BLaER1 (cell line): ENCODE data around the gene MGP.

Source experiments
- H3K27ac ChIP-seq: shearing (Covaris generic); formaldehyde crosslinking; 2 replicates; pipeline ENCODE4 v1.8.1; 2022
- H3K27me3 ChIP-seq: shearing (Covaris generic); formaldehyde crosslinking; 2 replicates; pipeline ENCODE4 v1.8.1; 2022
- H3K36me3 ChIP-seq: shearing (Covaris generic); formaldehyde crosslinking; 2 replicates; pipeline ENCODE4 v1.8.1; 2022
- H3K4me1 ChIP-seq: shearing (Covaris generic); formaldehyde crosslinking; 2 replicates; pipeline ENCODE4 v1.8.1; 2022
- H3K4me2 ChIP-seq: shearing (Covaris generic); formaldehyde crosslinking; 2 replicates; pipeline ENCODE4 v1.8.1; 2022
- H3K4me3 ChIP-seq: shearing (Covaris generic); formaldehyde crosslinking; 2 replicates; pipeline ENCODE4 v1.8.1; 2022
- H3K9ac ChIP-seq: shearing (Covaris generic); formaldehyde crosslinking; 2 replicates; pipeline ENCODE4 v1.8.1; 2022
- H3K9me3 ChIP-seq: shearing (Covaris generic); formaldehyde crosslinking; 2 replicates; pipeline ENCODE4 v1.8.1; 2022
- H4K20me1 ChIP-seq: shearing (Covaris generic); formaldehyde crosslinking; 2 replicates; pipeline ENCODE4 v1.8.1; 2022
- Cebpa-rat ChIP-seq: shearing (Covaris generic); IDR thresholded peaks from 2 replicates; pipeline ENCODE4 v1.8.1; 2022

MGP gene

GRCh38 chr12:14921218-14921617, 35.6 kb upstream of the MGP start:
- Histone ChIP-seq H3K9me3 (no peaks in the 10 kb centered on the region), H4K20me1 (no peaks in the 10 kb centered on the region), H3K4me2 (no peak overlapping the region), H3K27me3 (no peaks in the 10 kb centered on the region), H3K4me3 (no peak overlapping the region), H3K9ac (no peak overlapping the region), H3K36me3 (peaks cover 55% of the 10 kb centered on the region), H3K4me1 (peaks cover 8% of the 10 kb centered on the region), H3K27ac (no peak overlapping the region)
- TF ChIP-seq Cebpa-rat: no peak

- Histone ChIP-seq H3K4me3 (no peak overlapping the region), H3K27me3 (no peaks in the 10 kb centered on the region), H3K27ac (no peak overlapping the region), H3K4me1 (peaks cover 8% of the 10 kb centered on the region), H3K9ac (no peak overlapping the region), H4K20me1 (no peaks in the 10 kb centered on the region), H3K4me2 (no peak overlapping the region), H3K36me3 (peaks cover 61% of the 10 kb centered on the region), H3K9me3 (no peaks in the 10 kb centered on the region)
- no peak for TF ChIP-seq Cebpa-rat
These were observed 34.9 kb upstream of the MGP start for GRCh38 chr12:14920475-14921126.

GRCh38 chr12:14919455-14919854, 33.8 kb upstream of the MGP start:
- H3K9ac ChIP-seq: no peak overlapping the region
- H3K9me3 ChIP-seq: no peaks in the 10 kb centered on the region
- no peak overlapping the region for H3K27ac ChIP-seq
- TF ChIP-seq Cebpa-rat: no peak
- peaks cover 69% of the 10 kb centered on the region for H3K36me3 ChIP-seq
- H3K27me3 ChIP-seq: no peaks in the 10 kb centered on the region
- no peaks in the 10 kb centered on the region for H4K20me1 ChIP-seq
- H3K4me2 ChIP-seq: no peak overlapping the region
- H3K4me3 ChIP-seq: no peak overlapping the region
- peaks cover 8% of the 10 kb centered on the region for H3K4me1 ChIP-seq

GRCh38 chr12:14915736-14916135, 30.1 kb upstream of the MGP start:
- Histone ChIP-seq H3K4me1 (peaks cover 1% of the 10 kb centered on the region), H3K27ac (no peak overlapping the region), H3K4me3 (no peak overlapping the region), H3K4me2 (no peak overlapping the region), H3K9ac (no peak overlapping the region), H3K36me3 (peaks cover 88% of the 10 kb centered on the region), H3K9me3 (no peaks in the 10 kb centered on the region; the same call in 1 of the 2 replicates), H4K20me1 (no peaks in the 10 kb centered on the region), H3K27me3 (no peaks in the 10 kb centered on the region)
- no peak for TF ChIP-seq Cebpa-rat

- Histone ChIP-seq H3K4me3 (no peak overlapping the region), H3K27ac (no peak overlapping the region), H3K9me3 (no peaks in the 10 kb centered on the region; the same call in 1 of the 2 replicates), H3K27me3 (no peaks in the 10 kb centered on the region), H3K4me1 (no peaks in the 10 kb centered on the region), H3K9ac (no peak overlapping the region), H3K4me2 (no peak overlapping the region), H4K20me1 (no peaks in the 10 kb centered on the region), H3K36me3 (peaks cover 64% of the 10 kb centered on the region)
- TF ChIP-seq Cebpa-rat: no peak
These were observed 27.7 kb upstream of the MGP start for GRCh38 chr12:14913381-14913781.

- H3K4me3 ChIP-seq: no peak overlapping the region
- H3K27ac ChIP-seq: no peak overlapping the region
- H3K36me3 ChIP-seq: peaks cover 42% of the 10 kb centered on the region
- no peaks in the 10 kb centered on the region for H3K27me3 ChIP-seq
- H3K9ac ChIP-seq: no peak overlapping the region
- H4K20me1 ChIP-seq: no peaks in the 10 kb centered on the region
- no peak for TF ChIP-seq Cebpa-rat
- no peak overlapping the region for H3K4me2 ChIP-seq
- no peaks in the 10 kb centered on the region; the same call in 1 of the 2 replicates for H3K9me3 ChIP-seq
- H3K4me1 ChIP-seq: no peaks in the 10 kb centered on the region
These were observed 25.5 kb upstream of the MGP start for GRCh38 chr12:14911131-14911530.

- TF ChIP-seq Cebpa-rat: no peak
- Histone ChIP-seq H3K4me3 (no peak overlapping the region), H3K27me3 (no peaks in the 10 kb centered on the region), H3K9me3 (no peaks in the 10 kb centered on the region; the same call in 1 of the 2 replicates), H3K27ac (no peak overlapping the region), H4K20me1 (no peaks in the 10 kb centered on the region), H3K9ac (no peak overlapping the region), H3K36me3 (peaks cover 33% of the 10 kb centered on the region), H3K4me1 (peaks cover 2% of the 10 kb centered on the region; the same call in 1 of the 2 replicates), H3K4me2 (no peak overlapping the region)
These were observed 24.6 kb upstream of the MGP start for GRCh38 chr12:14910090-14910915.

- Histone ChIP-seq H4K20me1 (no peaks in the 10 kb centered on the region), H3K9me3 (no peaks in the 10 kb centered on the region; the same call in 1 of the 2 replicates), H3K4me1 (peaks cover 8% of the 10 kb centered on the region; the same call in 1 of the 2 replicates), H3K36me3 (peaks cover 10% of the 10 kb centered on the region), H3K4me3 (no peak overlapping the region), H3K9ac (no peak overlapping the region), H3K27me3 (no peaks in the 10 kb centered on the region), H3K4me2 (no peak overlapping the region), H3K27ac (no peak overlapping the region)
- no peak for TF ChIP-seq Cebpa-rat
These were observed 22.3 kb upstream of the MGP start for GRCh38 chr12:14907953-14908352.

GRCh38 chr12:14906114-14906513, 20.5 kb upstream of the MGP start:
- TF ChIP-seq Cebpa-rat: no peak
- no peak overlapping the region for H3K27ac ChIP-seq
- H3K27me3 ChIP-seq: no peaks in the 10 kb centered on the region
- H3K4me2 ChIP-seq: no peak overlapping the region
- H4K20me1 ChIP-seq: no peaks in the 10 kb centered on the region
- H3K4me1 ChIP-seq: peaks cover 8% of the 10 kb centered on the region; the same call in 1 of the 2 replicates
- no peaks in the 10 kb centered on the region; the same call in 1 of the 2 replicates for H3K9me3 ChIP-seq
- no peak overlapping the region for H3K9ac ChIP-seq
- H3K4me3 ChIP-seq: no peak overlapping the region
- peaks cover 4% of the 10 kb centered on the region; the same call in 1 of the 2 replicates for H3K36me3 ChIP-seq
